H1 (cell line): ENCODE results near the gene BTBD10. TPM values are rescaled to one million over a fixed set of nuclear protein-coding genes. Genes with fewer than 3 reads are reported as not detected.

Experiments
- CTCF ChIA-PET: fragments of 300-600 bp; sonication (Branson Sonifier 250); formaldehyde crosslinking; loops from one replicate; lab custom pipeline; 2021; ENCODE audit not compliant: partially characterized antibody; lab: Charles Lee
- POLR2A ChIA-PET: fragments of 300-600 bp; sonication (Branson Sonifier 250); formaldehyde crosslinking; loops from one replicate; lab custom pipeline; 2021; ENCODE audit warnings: inconsistent platforms; ENCODE audit not compliant: partially characterized antibody; lab: Charles Lee
- DNase-seq, 2 experiments: peaks; one replicate each; pipeline versions ENCODE4 v3.0.0 to v3.0.0-alpha.2; 2010 to 2022; ENCODE audit warnings: low spot score in 2 of 2, low read depth in 1 of 2, mixed read lengths in 1 of 2
- FAIRE-seq: peaks from 2 replicates; lab custom pipeline; 2011; peaks lifted over from hg19 to GRCh38; lab: Jason Lieb, UNC
- H2AFZ ChIP-seq: 2 replicates; pipeline ENCODE4 v1.8.1; 2012; ENCODE audit warnings: low read length, inconsistent platforms
- H2AK5ac ChIP-seq: 2 replicates; pipeline ENCODE4 v1.6.1; 2013; ENCODE audit warnings: low read depth, low read length
- H2BK120ac ChIP-seq: replicated peaks from 2 replicates; pipeline ENCODE3; 2013; ENCODE audit warnings: low read depth, low read length, inconsistent platforms
- H2BK12ac ChIP-seq: 2 replicates; pipeline ENCODE4 v1.6.1; 2013; ENCODE audit warnings: low read depth, low read length
- H2BK15ac ChIP-seq: 2 replicates; pipeline ENCODE4 v1.6.1; 2013; ENCODE audit warnings: low read length
- H2BK20ac ChIP-seq: 2 replicates; pipeline ENCODE4 v1.6.1; 2013; ENCODE audit warnings: low read length
- H2BK5ac ChIP-seq: 2 replicates; pipeline ENCODE4 v1.6.1; 2013; ENCODE audit warnings: low read depth, low read length
- H3K14ac ChIP-seq: 2 replicates; pipeline ENCODE4 v1.6.1; 2013; ENCODE audit warnings: inconsistent platforms; ENCODE audit not compliant: insufficient read length
- H3K18ac ChIP-seq: 2 replicates; pipeline ENCODE4 v1.6.1; 2013; ENCODE audit warnings: low read length; ENCODE audit errors: extremely low read depth
- H3K23ac ChIP-seq: 2 replicates; pipeline ENCODE4 v1.6.1; 2013; ENCODE audit warnings: inconsistent platforms; ENCODE audit not compliant: insufficient read length
- H3K23me2 ChIP-seq: 2 replicates; pipeline ENCODE4 v1.6.1; 2013; ENCODE audit warnings: low read depth, low read length
- H3K27ac ChIP-seq: 2 replicates; pipeline ENCODE4 v1.6.1; 2011; ENCODE audit warnings: low read depth, low read length, inconsistent platforms
- H3K27me3 ChIP-seq, 4 experiments: replicated peaks in 1 of 4; 1 replicate in 1 of 4; 2 replicates in 3 of 4; pipeline versions ENCODE4 v1.6.1 to v1.8.1; 2011 to 2013; ENCODE audit warnings: low read length in 3 of 4, mild to moderate bottlenecking in 3 of 4, inconsistent platforms in 2 of 4, mixed read lengths in 2 of 4, moderate library complexity in 1 of 4; ENCODE audit not compliant: control insufficient read depth in 3 of 4, insufficient read depth in 3 of 4; ENCODE audit errors: extremely low read depth in 1 of 4
- H3K36me3 ChIP-seq, 4 experiments: 2 replicates each; pipeline versions ENCODE4 v1.6.1 to v1.8.1; 2011 to 2013; ENCODE audit warnings: mild to moderate bottlenecking in 4 of 4, low read length in 3 of 4, moderate library complexity in 2 of 4, control low read depth in 1 of 4, inconsistent platforms in 1 of 4; ENCODE audit not compliant: insufficient read depth in 4 of 4, control insufficient read depth in 2 of 4
- H3K4ac ChIP-seq: replicated peaks from 2 replicates; pipeline ENCODE3; 2013; ENCODE audit warnings: low read length, low read depth, mixed read lengths, inconsistent platforms; ENCODE audit not compliant: insufficient read length
- H3K4me1 ChIP-seq, 4 experiments: replicated peaks in 1 of 4; 1 replicate in 1 of 4; 2 replicates in 3 of 4; pipeline versions ENCODE4 v1.6.1 to v1.8.1; 2011 to 2013; ENCODE audit warnings: low read length in 3 of 4, inconsistent platforms in 2 of 4, mixed read lengths in 1 of 4; ENCODE audit not compliant: insufficient read depth in 4 of 4, control insufficient read depth in 3 of 4
- H3K4me2 ChIP-seq, 2 experiments: 2 replicates each; pipeline versions ENCODE4 v1.6.1 to v1.8.1; 2011 to 2013; ENCODE audit warnings: low read depth in 2 of 2, low read length in 2 of 2, control low read depth in 1 of 2, inconsistent platforms in 1 of 2, mild to moderate bottlenecking in 1 of 2; ENCODE audit not compliant: insufficient read depth in 1 of 2
- H3K4me3 ChIP-seq, 4 experiments: fragments of 200-600, 300-600 bp in 1 of 4; sonication (generic), shearing (Covaris generic), sonication (Bioruptor Twin) in 1 of 4; 2 replicates each; pipeline versions ENCODE4 v1.5.1 to v1.8.1; 2011 to 2016; ENCODE audit warnings: low read length in 4 of 4, low read depth in 3 of 4, control low read depth in 2 of 4, inconsistent platforms in 2 of 4, mild to moderate bottlenecking in 2 of 4, mixed read lengths in 1 of 4, moderate library complexity in 1 of 4; ENCODE audit not compliant: insufficient read depth in 2 of 4; ENCODE audit errors: extremely low read depth in 1 of 4
- H3K56ac ChIP-seq: replicated peaks from 2 replicates; pipeline ENCODE3; 2013; ENCODE audit warnings: low read depth, mild to moderate bottlenecking, mixed read lengths, low read length, inconsistent platforms; ENCODE audit not compliant: insufficient read length
- H3K79me1 ChIP-seq: 2 replicates; pipeline ENCODE4 v1.6.1; 2013; ENCODE audit warnings: low read depth, low read length, control low read depth
- H3K79me2 ChIP-seq, 2 experiments: 2 replicates each; pipeline versions ENCODE4 v1.6.1 to v1.8.1; 2012 to 2013; ENCODE audit warnings: low read length in 2 of 2, mild to moderate bottlenecking in 2 of 2, inconsistent platforms in 1 of 2; ENCODE audit not compliant: insufficient read depth in 2 of 2, control insufficient read depth in 1 of 2
- H3K9ac ChIP-seq, 4 experiments: replicated peaks in 1 of 4; 1 replicate in 1 of 4; 2 replicates in 3 of 4; pipeline versions ENCODE4 v1.6.1 to v1.8.1; 2011 to 2013; ENCODE audit warnings: low read depth in 3 of 4, low read length in 3 of 4, control low read depth in 2 of 4, mild to moderate bottlenecking in 2 of 4, moderate library complexity in 2 of 4, inconsistent platforms in 1 of 4; ENCODE audit errors: extremely low read depth in 1 of 4
- H3K9me3 ChIP-seq, 2 experiments: 2 replicates each; pipeline versions ENCODE4 v1.6.1 to v1.8.1; 2012 to 2013; ENCODE audit warnings: mild to moderate bottlenecking in 2 of 2, moderate library complexity in 2 of 2, control low read depth in 1 of 2, inconsistent platforms in 1 of 2, low read depth in 1 of 2, low read length in 1 of 2, mixed read lengths in 1 of 2; ENCODE audit not compliant: insufficient read depth in 2 of 2
- H4K20me1 ChIP-seq, 2 experiments: replicated peaks in 1 of 2; 2 replicates each; pipeline versions ENCODE3 to v1.8.1; 2011 to 2013; ENCODE audit warnings: inconsistent platforms in 2 of 2, low read length in 2 of 2, mild to moderate bottlenecking in 1 of 2; ENCODE audit not compliant: insufficient read depth in 2 of 2, control insufficient read depth in 1 of 2
- H4K5ac ChIP-seq: 2 replicates; pipeline ENCODE4 v1.6.1; 2013; ENCODE audit warnings: low read length, low read depth, mixed read lengths, inconsistent platforms; ENCODE audit not compliant: insufficient read length
- H4K8ac ChIP-seq: 2 replicates; pipeline ENCODE4 v1.8.0; 2013; ENCODE audit warnings: mild to moderate bottlenecking, moderate library complexity, low read length, inconsistent platforms; ENCODE audit not compliant: insufficient read depth; ENCODE audit errors: extremely low read depth
- H4K91ac ChIP-seq: replicated peaks from 2 replicates; pipeline ENCODE3; 2013; ENCODE audit warnings: low read length, mixed read lengths, inconsistent platforms; ENCODE audit not compliant: insufficient read length
- E2F6 ChIP-seq: IDR thresholded peaks from 2 replicates; pipeline ENCODE4 v1.6.1; 2012; ENCODE audit warnings: inconsistent platforms
- EZH2 ChIP-seq: fragments of 200-600 bp; sonication (generic); IDR thresholded peaks from 2 replicates; pipeline ENCODE4 v1.7.1; 2012; ENCODE audit warnings: low read depth, mild to moderate bottlenecking, moderate library complexity, low read length, inconsistent platforms; ENCODE audit not compliant: severe bottlenecking
- KDM1A ChIP-seq: fragments of 200-600, 300-600 bp; sonication (generic); IDR thresholded peaks from 2 replicates; pipeline ENCODE4 v1.7.1; 2016; ENCODE audit warnings: mild to moderate bottlenecking, low read length, borderline replicate concordance
- NANOG ChIP-seq: IDR thresholded peaks from 2 replicates; pipeline ENCODE4 v1.6.1; 2011; ENCODE audit warnings: low read length, low read depth, mild to moderate bottlenecking, inconsistent platforms; ENCODE audit not compliant: insufficient read depth, poor library complexity, severe bottlenecking
- PHF8 ChIP-seq: fragments of 200-600 bp; sonication (generic); conservative IDR thresholded peaks from 2 replicates; pipeline ENCODE4 v1.7.1; 2012; ENCODE audit warnings: low read depth, mild to moderate bottlenecking, inconsistent platforms, low read length, moderate library complexity
- RAD21 ChIP-seq, 2 experiments: IDR thresholded peaks in 1 of 2; conservative IDR thresholded peaks in 1 of 2; 2 replicates each; pipeline ENCODE4 v1.6.1; 2011; ENCODE audit warnings: low read depth in 2 of 2, low read length in 2 of 2, improper control_type of control experiment in 1 of 2, inconsistent platforms in 1 of 2, mild to moderate bottlenecking in 1 of 2, moderate library complexity in 1 of 2
- RBBP5 ChIP-seq: IDR thresholded peaks from 2 replicates; pipeline ENCODE4 v1.7.1; 2012; ENCODE audit warnings: low read depth, mild to moderate bottlenecking, inconsistent platforms, low read length, moderate library complexity, borderline replicate concordance
- RXRA ChIP-seq: IDR thresholded peaks from 2 replicates; pipeline ENCODE4 v1.6.1; 2011; ENCODE audit warnings: low read depth, mild to moderate bottlenecking, low read length, moderate library complexity; ENCODE audit not compliant: insufficient read depth
- YY1 ChIP-seq: IDR thresholded peaks from 2 replicates; pipeline ENCODE4 v1.6.1; 2011; ENCODE audit warnings: low read depth, mild to moderate bottlenecking, low read length
- WGBS, 2 experiments: shearing (Covaris generic) in 1 of 2; methylation state at CpG; one replicate each; pipeline versions ENCODE4 v1.1.6 to v1.1.7; 2013 to 2015; ENCODE audit warnings: low lambda C conversion rate in 2 of 2, mixed read lengths in 2 of 2, inconsistent platforms in 1 of 2, low coverage in 1 of 2, missing lambda C conversion rate in 1 of 2; ENCODE audit not compliant: insufficient replicate concordance in 2 of 2, insufficient coverage in 1 of 2, insufficient read length in 1 of 2; ENCODE audit errors: extremely low coverage in 1 of 2, missing lambda C conversion rate in 1 of 2; 5-methylcytosine and 5-hydroxymethylcytosine counted together
- polyA plus RNA-seq, 7 experiments: library from polyadenylated mRNA; depleted of rRNA in 3 of 7; stranded (reverse) in 5 of 7; unstranded in 2 of 7; fragments of >200 nt in 5 of 7; fragments of 200-250 nt in 2 of 7; gene quantifications; 1 replicate in 5 of 7; 2 replicates in 1 of 7; 4 replicates in 1 of 7; pipeline versions ENCODE4 v1.2.1 to v1.2.3, GENCODE V29; 2011 to 2013; ENCODE audit warnings: missing spikeins in 2 of 7, mixed read lengths in 2 of 7
- total RNA-seq: library from RNA; stranded (reverse); fragmentation: NEBNext Ultra II Directional; extraction: Animal tissue kit (Norgen Biotek cat#: 25700); gene quantifications from 2 replicates; pipeline ENCODE4 v1.2.1, GENCODE V29; 2021

The BTBD10 gene
- total and polyA plus RNA-seq, 2 of the 8 experiments (the other 6 are each of a cell fraction or from before 2014, with no cell fraction given), result 13.8 to 22.2 TPM

- Histone ChIP-seq H3K4me1 (no peaks in the 10 kb centered on the region; a peak in 1 of 7 replicates), H3K27me3 (no peaks in the 10 kb centered on the region), H2BK12ac (no peak overlapping the region), H3K9me3 (no peaks in the 10 kb centered on the region), H2BK5ac (no peak overlapping the region), H2AFZ (no peak overlapping the region), H4K91ac (no peak overlapping the region), H3K9ac (no peak overlapping the region), H4K20me1 (no peaks in the 10 kb centered on the region), H2AK5ac (no peak overlapping the region), H3K4me3 (no peak overlapping the region), H2BK15ac (no peak overlapping the region), H3K4ac (no peak overlapping the region), H3K79me1 (no peaks in the 10 kb centered on the region), H3K14ac (no peak overlapping the region), H3K27ac (no peak overlapping the region), H2BK120ac (no peak overlapping the region), H4K8ac (no peak overlapping the region), H3K23me2 (peaks cover 5% of the 10 kb centered on the region; the same call in 1 of the 2 replicates), H3K18ac (no peak overlapping the region), H3K36me3 (no peaks in the 10 kb centered on the region), H4K5ac (no peak overlapping the region), H3K4me2 (no peak overlapping the region; a peak in 1 of 4 replicates), H3K23ac (no peak overlapping the region), H3K56ac (no peak overlapping the region), H3K79me2 (peaks cover 0 to 38% of the 10 kb centered on the region in 2 experiments; a peak in 2 of 4 replicates), H2BK20ac (no peak overlapping the region)
- DNase-seq (no peak), FAIRE-seq (no peak)
- CTCF ChIA-PET, result interaction anchor here (0.7 to 1.4 kb wide), 2 partner anchors 11 to 107 kb away, joined by 3 read pairs; no protein-coding TSS in a partner anchor
- TF ChIP-seq RAD21 (IDR thresholded peaks at IDR 0.05 in 1 of 2, conservative IDR thresholded peaks at IDR 0.05 in 1 of 2; ENCODE audit: low read depth in 2 of 2, low read length in 2 of 2), result no peak
- no peak for TF ChIP-seq EZH2
- no peak for TF ChIP-seq YY1
- no peak for TF ChIP-seq RXRA
- no peak for TF ChIP-seq PHF8
- TF ChIP-seq NANOG, result no peak
- TF ChIP-seq KDM1A, result no peak
- TF ChIP-seq E2F6, result no peak
- no peak for TF ChIP-seq RBBP5
- POLR2A ChIA-PET, result no interaction called here
- 93% methylated on average over 3 of the region's 3 CpGs; no CpG with 5 or more reads in 1 of the 2 experiments for WGBS, 2 experiments
These were observed 1.7 kb downstream of the BTBD10 start for GRCh38 chr11:13461291-13461690.
